ENCODE results near the gene WSB2.

Gene WSB2

GRCh38 chr12:117986705-117987469 lies 74.1 kb downstream of the WSB2 start:
- no peak for ATAC-seq

GRCh38 chr12:117985182-117985581 lies 75.8 kb downstream of the WSB2 start:
- ATAC-seq = no peak
